Endothelial cell of umbilical vein (primary cell): Measurements from ENCODE around the gene PFKFB3. TPM values are rescaled to one million over a fixed set of nuclear protein-coding genes. Genes with fewer than 3 reads are reported as not detected.
"Not testable (repeated sequence)": the region's sequence is repeated elsewhere in the genome, so short reads cannot be mapped to it uniquely, and the experiment has no call there.

Experiments used
- BruUV-seq: library from RNA; stranded (reverse); fragments of 400-500 nt; replicated peaks from 2 replicates; lab custom pipeline; 2021; lab: Mats Ljungman, UMichigan
- CTCF ChIA-PET: fragments of 300-600, 350-600 bp; sonication (Branson Sonifier 250); formaldehyde crosslinking; loops from one replicate; lab custom pipeline; 2021; ENCODE audit warnings: antibody characterized with exemption, inconsistent platforms; lab: Charles Lee
- POLR2A ChIA-PET: fragments of 300-600, 350-600 bp; sonication (Branson Sonifier 250); formaldehyde crosslinking; loops from one replicate; lab custom pipeline; 2021; ENCODE audit warnings: antibody characterized with exemption, inconsistent platforms; lab: Charles Lee
- DNase-seq: peaks from one replicate; pipeline ENCODE4 v3.0.0-alpha.2; 2011; ENCODE audit warnings: low read depth, low spot score
- FAIRE-seq: peaks from 2 replicates; lab custom pipeline; 2011; peaks lifted over from hg19 to GRCh38; lab: Jason Lieb, UNC
- H2AFZ ChIP-seq: 2 replicates; pipeline ENCODE4 v1.6.0; 2012; ENCODE audit warnings: low read depth, low read length, control low read depth, inconsistent platforms
- H3K27ac ChIP-seq: 2 replicates; pipeline ENCODE4 v1.5.1; 2011; ENCODE audit warnings: low read depth, mild to moderate bottlenecking, control low read depth, low read length, moderate library complexity; ENCODE audit not compliant: insufficient read depth
- H3K27me3 ChIP-seq, 2 experiments: 2 replicates each; pipeline versions ENCODE4 v1.6.0 to v1.6.1; 2011; ENCODE audit warnings: low read length in 2 of 2, mixed read lengths in 1 of 2; ENCODE audit not compliant: control insufficient read depth in 2 of 2, insufficient read depth in 2 of 2
- H3K36me3 ChIP-seq, 2 experiments: 2 replicates in 1 of 2; 3 replicates in 1 of 2; pipeline ENCODE4 v1.5.1; 2011; ENCODE audit warnings: low read length in 2 of 2, mild to moderate bottlenecking in 1 of 2, moderate library complexity in 1 of 2; ENCODE audit not compliant: control insufficient read depth in 2 of 2, insufficient read depth in 2 of 2; ENCODE audit errors: extremely low read depth in 1 of 2
- H3K4me1 ChIP-seq: 3 replicates; pipeline ENCODE4 v1.5.1; 2011; ENCODE audit warnings: mild to moderate bottlenecking, low read length; ENCODE audit not compliant: control insufficient read depth, insufficient read depth; ENCODE audit errors: extremely low read depth
- H3K4me2 ChIP-seq: 2 replicates; pipeline ENCODE4 v1.6.1; 2011; ENCODE audit warnings: low read length, control low read depth, mixed read lengths; ENCODE audit not compliant: insufficient read depth
- H3K4me3 ChIP-seq, 3 experiments: fragments of 200-600 bp in 1 of 3; sonication (generic), shearing (Covaris generic) in 1 of 3; replicated peaks in 1 of 3; 2 replicates each; pipeline ENCODE4 v1.5.1; 2011 to 2016; ENCODE audit warnings: control low read depth in 3 of 3, low read length in 3 of 3, mild to moderate bottlenecking in 2 of 3, inconsistent platforms in 1 of 3, low read depth in 1 of 3, moderate library complexity in 1 of 3; ENCODE audit not compliant: insufficient read depth in 1 of 3
- H3K79me2 ChIP-seq: 2 replicates; pipeline ENCODE4 v1.6.0; 2012; ENCODE audit warnings: low read length, inconsistent platforms; ENCODE audit not compliant: control insufficient read depth, insufficient read depth
- H3K9ac ChIP-seq: replicated peaks from 2 replicates; pipeline ENCODE3; 2011; ENCODE audit warnings: low read length, control low read depth; ENCODE audit not compliant: insufficient read depth; ENCODE audit errors: extremely low read depth
- H3K9me1 ChIP-seq: replicated peaks from 3 replicates; pipeline ENCODE4 v1.6.0; 2011; ENCODE audit warnings: mild to moderate bottlenecking, low read length; ENCODE audit not compliant: control insufficient read depth, insufficient read depth; ENCODE audit errors: extremely low read depth
- H3K9me3 ChIP-seq: replicated peaks from 2 replicates; pipeline ENCODE4 v1.5.1; 2012; ENCODE audit warnings: low read length, inconsistent platforms; ENCODE audit not compliant: control insufficient read depth, insufficient read depth
- H4K20me1 ChIP-seq: replicated peaks from 2 replicates; pipeline ENCODE3; 2011; ENCODE audit warnings: mild to moderate bottlenecking, low read length; ENCODE audit not compliant: control insufficient read depth, insufficient read depth; ENCODE audit errors: extremely low read depth
- GATA2 ChIP-seq: IDR thresholded peaks from 2 replicates; pipeline ENCODE4 v1.7.0; 2011; ENCODE audit warnings: low read depth, mild to moderate bottlenecking, moderate library complexity, mixed read lengths, low read length; ENCODE audit not compliant: insufficient read length, insufficient read depth
- JUN ChIP-seq: IDR thresholded peaks from 2 replicates; pipeline ENCODE4 v1.6.1; 2011; ENCODE audit warnings: borderline replicate concordance, low read depth; ENCODE audit not compliant: insufficient read length, insufficient read depth
- POLR2A ChIP-seq: IDR thresholded peaks from 2 replicates; pipeline ENCODE4 v1.6.1; 2012; ENCODE audit warnings: low read depth, mild to moderate bottlenecking, control low read depth, low read length
- POLR2AphosphoS5 ChIP-seq: IDR thresholded peaks from 2 replicates; pipeline ENCODE4 v1.6.1; 2012; ENCODE audit warnings: low read depth, mild to moderate bottlenecking, control low read depth, low read length, moderate library complexity; ENCODE audit not compliant: insufficient read depth
- dilution Hi-C: fragments of 300-500 bp; cut with MboI; formaldehyde crosslinking; loops from one replicate; pipeline ENCODE4 v1.15.0; 2019; ENCODE audit warnings: low sequenced_read_pairs; ENCODE audit not compliant: extremely low pct_ligation_motif_present
- intact Hi-C: fragments of 100-400 bp; cut with micrococcal nuclease; formaldehyde crosslinking; loops from one replicate; pipeline ENCODE4 v1.10.0; 2022
- polyA plus RNA-seq, 4 experiments: library from polyadenylated mRNA; depleted of rRNA in 3 of 4; stranded (reverse) in 3 of 4; unstranded in 1 of 4; fragments of >200 nt; gene quantifications; 2 replicates each; pipeline versions ENCODE4 v1.2.1 to v1.2.3, GENCODE V29; 2011 to 2012; ENCODE audit warnings: missing spikeins in 1 of 4
- total RNA-seq: library from RNA; stranded (reverse); gene quantifications from 2 replicates; pipeline ENCODE4 v1.2.3, GENCODE V29; 2021
- TF ChIP-seq, protein P1 (sequence below), 2 donors: IDR thresholded peaks; 1 replicate in 1 of 2; 2 replicates in 1 of 2; pipeline ENCODE4 v1.5.1; 2011; ENCODE audit warnings: low read length in 2 of 2, mild to moderate bottlenecking in 2 of 2, moderate library complexity in 2 of 2, control low read depth in 1 of 2, inconsistent platforms in 1 of 2, low read depth in 1 of 2; ENCODE audit not compliant: insufficient read depth in 1 of 2; ENCODE audit errors: extremely low read depth in 1 of 2

PFKFB3 gene
- total and polyA plus RNA-seq, 2 donors (not counting 3 experiments of a cell fraction or from before 2014, with no cell fraction given) = 15.8 to 33.7 TPM

DNA sequence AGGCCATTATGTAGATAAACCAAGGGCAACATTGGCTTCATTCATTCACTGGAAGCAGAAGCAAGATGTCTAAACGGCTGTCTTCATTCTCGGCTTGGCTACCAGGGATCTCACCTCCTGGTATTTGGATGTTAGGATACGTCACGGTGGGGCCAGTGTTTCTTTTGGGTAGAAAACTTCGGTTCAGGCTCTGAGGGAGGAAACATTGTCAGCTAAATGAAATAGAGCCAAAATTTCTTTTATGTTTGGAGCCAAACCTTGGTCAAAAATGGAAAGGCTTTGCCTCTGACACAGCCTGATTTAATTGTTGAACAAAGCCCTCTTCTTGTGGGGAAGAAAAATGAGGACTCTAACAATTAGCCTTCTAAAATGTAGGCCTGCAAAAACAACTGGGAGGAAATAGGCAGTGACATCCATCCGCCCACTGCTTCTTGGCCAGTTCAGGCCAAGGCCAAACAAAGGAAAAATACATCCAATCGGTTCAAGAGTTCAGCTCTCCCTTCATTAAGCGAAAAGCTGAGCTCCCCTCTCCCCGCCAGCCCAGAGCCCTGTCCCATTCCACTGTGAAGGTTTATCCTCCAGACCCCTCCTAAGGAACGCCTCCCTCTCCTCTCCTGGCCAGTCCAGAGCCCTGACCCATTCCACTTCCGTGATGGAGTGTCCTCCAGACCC is 44.4 kb downstream of the PFKFB3 start:
- Histone ChIP-seq H3K9ac (no peak overlapping the region), H4K20me1 (no peaks in the 10 kb centered on the region), H3K27me3 (no peaks in the 10 kb centered on the region), H3K4me1 (no peaks in the 10 kb centered on the region), H3K9me3 (no peaks in the 10 kb centered on the region), H3K79me2 (no peaks in the 10 kb centered on the region), H3K4me2 (no peak overlapping the region), H3K27ac (no peak overlapping the region), H3K4me3 (no peak overlapping the region), H3K9me1 (no peaks in the 10 kb centered on the region), H2AFZ (peak overlapping the region; percentile 69), H3K36me3 (no peaks in the 10 kb centered on the region)
- ChIA-PET CTCF (interaction anchor here (1.6 kb wide), 1 partner anchor 28 kb away, joined by 4 read pairs; no protein-coding TSS in a partner anchor), POLR2A (no interaction called here)
- dilution Hi-C loops = no loop called here
- no peak for TF ChIP-seq POLR2A
- no peak for TF ChIP-seq GATA2
- no peak for TF ChIP-seq JUN
- TF ChIP-seq POLR2AphosphoS5 = no peak
- TF ChIP-seq, protein P1, sequence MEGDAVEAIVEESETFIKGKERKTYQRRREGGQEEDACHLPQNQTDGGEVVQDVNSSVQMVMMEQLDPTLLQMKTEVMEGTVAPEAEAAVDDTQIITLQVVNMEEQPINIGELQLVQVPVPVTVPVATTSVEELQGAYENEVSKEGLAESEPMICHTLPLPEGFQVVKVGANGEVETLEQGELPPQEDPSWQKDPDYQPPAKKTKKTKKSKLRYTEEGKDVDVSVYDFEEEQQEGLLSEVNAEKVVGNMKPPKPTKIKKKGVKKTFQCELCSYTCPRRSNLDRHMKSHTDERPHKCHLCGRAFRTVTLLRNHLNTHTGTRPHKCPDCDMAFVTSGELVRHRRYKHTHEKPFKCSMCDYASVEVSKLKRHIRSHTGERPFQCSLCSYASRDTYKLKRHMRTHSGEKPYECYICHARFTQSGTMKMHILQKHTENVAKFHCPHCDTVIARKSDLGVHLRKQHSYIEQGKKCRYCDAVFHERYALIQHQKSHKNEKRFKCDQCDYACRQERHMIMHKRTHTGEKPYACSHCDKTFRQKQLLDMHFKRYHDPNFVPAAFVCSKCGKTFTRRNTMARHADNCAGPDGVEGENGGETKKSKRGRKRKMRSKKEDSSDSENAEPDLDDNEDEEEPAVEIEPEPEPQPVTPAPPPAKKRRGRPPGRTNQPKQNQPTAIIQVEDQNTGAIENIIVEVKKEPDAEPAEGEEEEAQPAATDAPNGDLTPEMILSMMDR (IDR thresholded peaks at IDR 0.05; ENCODE audit: extremely low read depth in 1 of 2, insufficient read depth in 1 of 2, low read depth in 1 of 2, low read length in 2 of 2) = no peak
- DNase-seq (peak; percentile 21), FAIRE-seq (no peak)
- BruUV-seq = no TSS peak
- intact Hi-C loops = no loop called here

DNA sequence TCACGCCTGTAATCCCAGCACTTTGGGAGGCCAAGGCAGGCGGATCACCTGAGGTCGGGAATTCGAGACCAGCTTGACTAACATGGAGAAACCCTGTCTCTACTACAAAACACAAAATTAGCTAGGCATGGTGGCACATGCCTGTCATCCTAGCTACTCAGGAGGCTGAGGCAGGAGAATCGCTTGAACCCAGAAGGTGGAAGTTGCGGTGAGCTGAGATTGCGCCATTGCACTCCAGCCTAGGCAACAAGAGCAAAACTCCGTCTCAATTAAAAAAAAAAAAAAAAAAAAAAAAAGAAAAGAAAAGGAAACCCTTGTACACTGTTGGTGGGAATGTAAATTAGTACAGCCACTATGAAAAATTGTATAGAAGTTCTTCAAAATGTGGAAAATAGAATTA is 46.2 kb downstream of the PFKFB3 start:
- H3K9me1 ChIP-seq, H3K4me1 ChIP-seq, H3K27ac ChIP-seq, dilution Hi-C loops, H3K27me3 ChIP-seq, H3K79me2 ChIP-seq, FAIRE-seq, H2AFZ ChIP-seq, H3K36me3 ChIP-seq, CTCF ChIA-PET, H3K9ac ChIP-seq, H3K4me3 ChIP-seq, H4K20me1 ChIP-seq, H3K4me2 ChIP-seq, DNase-seq, POLR2A ChIA-PET, BruUV-seq, H3K9me3 ChIP-seq: not testable (repeated sequence)
- intact Hi-C loops = loop anchor here (2.0 kb wide), 1 partner anchor 22 kb away; no protein-coding TSS in a partner anchor
